GM12864 (cell line): ENCODE data around the gene FALEC.

Experiments
- DNase-seq: peaks from one replicate; pipeline ENCODE4 v3.0.0-alpha.2; 2011; ENCODE audit warnings: low read depth
- H3K4me3 ChIP-seq: 2 replicates; pipeline ENCODE4 v1.5.1; 2011; ENCODE audit warnings: mild to moderate bottlenecking, low read depth, low read length, control low read depth
- TF ChIP-seq, protein P1 (sequence below): IDR thresholded peaks from 2 replicates; pipeline ENCODE4 v1.5.1; 2011; ENCODE audit warnings: low read depth, mild to moderate bottlenecking, moderate library complexity, low read length, control low read depth, inconsistent platforms; ENCODE audit errors: missing control alignments

The FALEC gene

GRCh38 chr1:150508982-150509381 lies 6.6 kb upstream of the FALEC start:
- H3K4me3 ChIP-seq, result no peak overlapping the region
- TF ChIP-seq, protein P1, sequence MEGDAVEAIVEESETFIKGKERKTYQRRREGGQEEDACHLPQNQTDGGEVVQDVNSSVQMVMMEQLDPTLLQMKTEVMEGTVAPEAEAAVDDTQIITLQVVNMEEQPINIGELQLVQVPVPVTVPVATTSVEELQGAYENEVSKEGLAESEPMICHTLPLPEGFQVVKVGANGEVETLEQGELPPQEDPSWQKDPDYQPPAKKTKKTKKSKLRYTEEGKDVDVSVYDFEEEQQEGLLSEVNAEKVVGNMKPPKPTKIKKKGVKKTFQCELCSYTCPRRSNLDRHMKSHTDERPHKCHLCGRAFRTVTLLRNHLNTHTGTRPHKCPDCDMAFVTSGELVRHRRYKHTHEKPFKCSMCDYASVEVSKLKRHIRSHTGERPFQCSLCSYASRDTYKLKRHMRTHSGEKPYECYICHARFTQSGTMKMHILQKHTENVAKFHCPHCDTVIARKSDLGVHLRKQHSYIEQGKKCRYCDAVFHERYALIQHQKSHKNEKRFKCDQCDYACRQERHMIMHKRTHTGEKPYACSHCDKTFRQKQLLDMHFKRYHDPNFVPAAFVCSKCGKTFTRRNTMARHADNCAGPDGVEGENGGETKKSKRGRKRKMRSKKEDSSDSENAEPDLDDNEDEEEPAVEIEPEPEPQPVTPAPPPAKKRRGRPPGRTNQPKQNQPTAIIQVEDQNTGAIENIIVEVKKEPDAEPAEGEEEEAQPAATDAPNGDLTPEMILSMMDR, result no peak
- DNase-seq, result no peak

GRCh38 chr1:150511551-150511950 lies 4.0 kb upstream of the FALEC start:
- H3K4me3 ChIP-seq, result no peak overlapping the region
- TF ChIP-seq, protein P1, result no peak
- no peak for DNase-seq

DNA sequence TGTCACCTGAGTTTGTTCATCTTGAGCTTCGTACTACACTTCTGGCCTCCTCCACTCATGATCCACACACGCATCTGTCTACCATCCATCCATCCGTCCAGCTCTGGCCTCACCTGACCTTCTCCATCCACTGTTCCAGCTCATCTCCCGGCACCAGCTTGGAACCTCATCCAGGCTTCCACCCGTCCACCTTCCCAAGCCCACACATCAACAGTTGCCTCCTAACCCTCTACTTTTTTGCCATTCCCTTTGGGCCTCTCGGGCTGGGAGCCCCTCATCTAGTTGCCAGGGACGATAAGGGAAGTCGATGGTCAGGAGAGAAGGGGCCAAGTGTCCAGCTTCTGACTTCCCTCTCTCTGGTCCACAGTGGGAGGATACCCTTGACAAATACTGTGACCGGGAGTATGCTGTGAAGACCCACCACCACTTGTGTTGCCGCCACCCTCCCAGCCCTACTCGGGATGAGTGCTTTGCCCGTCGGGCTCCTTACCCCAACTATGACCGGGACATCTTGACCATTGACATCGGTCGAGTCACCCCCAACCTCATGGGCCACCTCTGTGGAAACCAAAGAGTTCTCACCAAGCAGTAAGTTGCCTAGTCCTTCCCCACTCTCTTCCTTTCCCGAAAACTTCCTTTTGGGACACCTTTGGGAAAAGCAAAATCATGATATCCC lies 3.4 kb upstream of the FALEC start:
- TF ChIP-seq, protein P1, result no peak
- no peak overlapping the region for H3K4me3 ChIP-seq
- DNase-seq, result no peak

- TF ChIP-seq, protein P1, result no peak
- DNase-seq, result no peak
These were observed 2.7 kb upstream of the FALEC start for GRCh38 chr1:150512846-150513245.

DNA sequence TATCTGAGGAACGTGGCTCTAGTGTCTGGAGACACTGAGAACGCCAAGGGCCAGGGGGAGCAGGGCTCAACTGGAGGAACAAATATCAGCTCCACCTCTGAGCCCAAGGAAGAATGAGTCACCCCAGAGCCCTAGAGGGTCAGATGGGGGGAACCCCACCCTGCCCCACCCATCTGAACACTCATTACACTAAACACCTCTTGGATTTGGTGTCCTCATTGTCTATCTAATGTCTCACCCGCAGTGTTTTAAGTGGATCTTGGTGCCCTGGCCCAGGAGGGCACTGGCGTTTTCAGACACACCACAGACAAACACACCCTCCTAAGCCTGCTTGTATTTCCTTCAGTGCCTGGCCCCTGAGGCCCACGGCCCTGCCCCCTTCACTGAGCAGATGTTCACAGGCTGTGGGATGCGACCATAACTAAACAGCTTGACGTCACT lies 2.2 kb upstream of the FALEC start:
- DNase-seq, result no peak
- TF ChIP-seq, protein P1, result no peak
- no peak overlapping the region for H3K4me3 ChIP-seq

More at GRCh38 chr1:150512846-150513245, 2.7 kb upstream of the FALEC start:
- H3K4me3 ChIP-seq, result no peak overlapping the region

DNA sequence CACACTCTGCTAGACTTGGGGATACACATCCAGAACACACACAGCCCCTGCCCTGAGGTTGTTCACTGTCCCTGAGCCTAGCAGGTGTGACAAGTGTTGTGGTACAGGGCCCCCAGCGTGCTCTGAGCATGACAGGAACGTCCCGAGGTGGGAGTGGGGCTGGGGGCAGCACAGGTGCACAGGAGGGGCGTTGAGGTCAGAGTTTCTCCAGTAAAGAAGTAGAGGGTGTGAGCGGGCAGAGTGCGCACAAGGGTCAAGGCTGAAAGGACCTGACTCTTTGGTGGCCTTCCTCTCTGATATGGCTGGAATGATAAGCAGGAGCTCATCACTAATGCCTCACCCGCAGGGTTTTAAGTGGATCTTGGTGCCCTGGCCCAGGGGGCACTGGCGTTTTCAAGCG lies 1.3 kb upstream of the FALEC start:
- TF ChIP-seq, protein P1, result no peak
- no peak for DNase-seq
- no peak overlapping the region for H3K4me3 ChIP-seq

- TF ChIP-seq, protein P1, result no peak
- peak overlapping the region; percentile 70 for H3K4me3 ChIP-seq
- DNase-seq, result no peak
These were observed 632 bp upstream of the FALEC start for GRCh38 chr1:150514913-150515327.
